Mucosa of descending colon (tissue), 3 donors: ENCODE data around the gene NPHP1. TPM values are rescaled to one million over a fixed set of nuclear protein-coding genes. Genes with fewer than 3 reads are reported as not detected.
"Not testable (repeated sequence)": the region's sequence is repeated elsewhere in the genome, so short reads cannot be mapped to it uniquely, and the experiment has no call there.

Experiments used
- ATAC-seq: fragments of 200-7000 bp; cut with Tn5 transposase; one replicate; pipeline ENCODE4 v1.9.1; 2020; ENCODE audit warnings: mild to moderate bottlenecking, moderate library complexity
- DNase-seq, 3 donors: peaks; one replicate each; pipeline ENCODE4 v3.0.0-alpha.2; 2020
- H3K36me3 ChIP-seq: fragments of 200-600 bp; one replicate; pipeline ENCODE4 v1.8.0; 2021; ENCODE audit warnings: low read depth, mild to moderate bottlenecking
- H3K4me1 ChIP-seq: fragments of 200-600 bp; one replicate; pipeline ENCODE4 v1.8.0; 2021; ENCODE audit warnings: low read depth, mild to moderate bottlenecking
- H3K4me3 ChIP-seq: fragments of 200-600 bp; one replicate; pipeline ENCODE4 v1.8.0; 2021; ENCODE audit warnings: mild to moderate bottlenecking
- H3K9me3 ChIP-seq: fragments of 200-600 bp; one replicate; pipeline ENCODE4 v1.8.0; 2021; ENCODE audit warnings: mild to moderate bottlenecking
- intact Hi-C, 2 donors: fragments of 100-400 bp; cut with DNase I in 1 of 2; cut with micrococcal nuclease in 1 of 2; formaldehyde crosslinking; loops; one replicate each; pipeline versions ENCODE4 v1.11.0 to v1.11.1; 2022; cut with DNase I, micrococcal nuclease
- long read RNA-seq, 2 donors: library from polyadenylated mRNA; unstranded; transcript quantifications; one replicate each; pipeline ENCODE4 v2.0.0, GENCODE V29; 2019 to 2021
- total RNA-seq, 3 donors: library from RNA; stranded (reverse); fragmentation: NEBNext Ultra II Directional in 2 of 3; extraction: Animal tissue kit (Norgen Biotek cat#: 25700) in 2 of 3; gene quantifications; one replicate each; pipeline versions ENCODE4 v1.2.1 to v1.2.4, GENCODE V29; 2021 to 2023
- TF ChIP-seq, protein P1 (sequence below): fragments of 200-600 bp; IDR thresholded peaks from one replicate; pipeline ENCODE4 v1.8.0; 2022; ENCODE audit warnings: antibody characterized with exemption, mild to moderate bottlenecking
- donor health status: DM: no; HTN: no; CAD: no; lungs with moderate emphysema.
- donor health status: DM: no; HTN: no; CAD: no.
- donor health status: DM: no; HTN: yes; CAD: no.

NPHP1 gene
- total RNA-seq = 1 to 10 TPM; 1.1 to 6.4 (median 1.5) TPM
- long read RNA-seq, donor 1, partial matches to known transcripts = 1 of 13 reads
- long read RNA-seq, donor 1, other reads (novel, unspliced or antisense) = 8 of 13 reads
- long read RNA-seq, donor 2, partial matches to known transcripts = 0 of 1 reads
- long read RNA-seq, donor 2, other reads (novel, unspliced or antisense) = 1 of 1 reads

DNA sequence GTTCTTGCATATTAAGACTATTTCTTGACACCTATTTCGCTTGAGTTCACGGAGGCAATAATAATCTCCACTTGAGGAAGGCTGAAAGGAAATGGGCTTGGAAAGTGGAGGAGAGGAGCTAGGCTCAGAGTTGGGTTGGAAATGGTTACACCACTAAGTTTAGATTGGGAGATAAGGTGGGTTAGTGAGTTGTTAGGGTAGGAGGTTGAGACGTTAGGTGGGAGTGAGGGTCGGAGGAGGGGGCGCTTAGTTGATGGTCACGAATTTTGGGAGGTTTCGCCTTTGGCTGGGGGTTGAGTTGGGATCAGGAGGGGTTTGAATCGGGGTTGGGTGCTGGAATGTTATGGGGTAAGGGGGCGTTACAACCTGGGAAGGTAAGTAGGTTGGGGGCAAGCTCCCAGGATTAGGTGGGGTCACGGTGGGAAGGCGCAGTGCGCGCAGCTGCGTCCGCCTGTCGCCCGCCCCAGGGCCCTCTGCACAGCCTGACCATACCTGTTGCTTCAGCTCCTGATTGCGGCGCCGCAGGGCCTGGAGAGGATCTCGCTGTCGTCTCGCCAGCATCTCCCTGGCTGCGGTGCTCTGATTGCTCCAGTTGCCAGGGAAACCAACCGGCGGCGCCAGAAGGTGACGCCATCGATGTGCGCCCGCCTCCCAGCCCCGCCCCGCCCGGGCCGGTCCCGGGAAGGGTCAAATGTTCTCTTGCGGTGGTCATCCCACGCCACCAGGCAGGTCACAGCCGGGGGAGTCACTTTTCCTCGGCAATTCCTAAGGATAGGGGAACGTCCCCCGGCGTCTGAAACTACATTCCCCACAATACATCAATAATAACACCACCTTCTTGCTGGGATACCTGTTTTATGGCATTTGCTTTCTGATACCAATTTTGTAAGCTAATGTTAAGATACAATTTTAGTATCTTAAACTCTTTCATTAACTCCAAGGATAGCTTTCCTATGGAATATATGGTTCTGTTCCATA, at the start of gene NPHP1:
TSS of gene NPHP1 (minus strand) at position 606 of the 978 bp plus-strand sequence. CDS start at position 561, 45 bp downstream.
- ATAC-seq (peak; percentile 100), DNase-seq (peak; percentile 88 to 91 (median 90))
- Histone ChIP-seq H3K9me3 (no peaks in the 10 kb centered on the region), H3K4me1 (no peaks in the 10 kb centered on the region), H3K4me3 (peak within 1 kb of the TSS; percentile 14), H3K36me3 (no peaks in the 10 kb centered on the region)
- TF ChIP-seq, protein P1, sequence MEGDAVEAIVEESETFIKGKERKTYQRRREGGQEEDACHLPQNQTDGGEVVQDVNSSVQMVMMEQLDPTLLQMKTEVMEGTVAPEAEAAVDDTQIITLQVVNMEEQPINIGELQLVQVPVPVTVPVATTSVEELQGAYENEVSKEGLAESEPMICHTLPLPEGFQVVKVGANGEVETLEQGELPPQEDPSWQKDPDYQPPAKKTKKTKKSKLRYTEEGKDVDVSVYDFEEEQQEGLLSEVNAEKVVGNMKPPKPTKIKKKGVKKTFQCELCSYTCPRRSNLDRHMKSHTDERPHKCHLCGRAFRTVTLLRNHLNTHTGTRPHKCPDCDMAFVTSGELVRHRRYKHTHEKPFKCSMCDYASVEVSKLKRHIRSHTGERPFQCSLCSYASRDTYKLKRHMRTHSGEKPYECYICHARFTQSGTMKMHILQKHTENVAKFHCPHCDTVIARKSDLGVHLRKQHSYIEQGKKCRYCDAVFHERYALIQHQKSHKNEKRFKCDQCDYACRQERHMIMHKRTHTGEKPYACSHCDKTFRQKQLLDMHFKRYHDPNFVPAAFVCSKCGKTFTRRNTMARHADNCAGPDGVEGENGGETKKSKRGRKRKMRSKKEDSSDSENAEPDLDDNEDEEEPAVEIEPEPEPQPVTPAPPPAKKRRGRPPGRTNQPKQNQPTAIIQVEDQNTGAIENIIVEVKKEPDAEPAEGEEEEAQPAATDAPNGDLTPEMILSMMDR = no peak
- intact Hi-C loops = no loop called here

DNA sequence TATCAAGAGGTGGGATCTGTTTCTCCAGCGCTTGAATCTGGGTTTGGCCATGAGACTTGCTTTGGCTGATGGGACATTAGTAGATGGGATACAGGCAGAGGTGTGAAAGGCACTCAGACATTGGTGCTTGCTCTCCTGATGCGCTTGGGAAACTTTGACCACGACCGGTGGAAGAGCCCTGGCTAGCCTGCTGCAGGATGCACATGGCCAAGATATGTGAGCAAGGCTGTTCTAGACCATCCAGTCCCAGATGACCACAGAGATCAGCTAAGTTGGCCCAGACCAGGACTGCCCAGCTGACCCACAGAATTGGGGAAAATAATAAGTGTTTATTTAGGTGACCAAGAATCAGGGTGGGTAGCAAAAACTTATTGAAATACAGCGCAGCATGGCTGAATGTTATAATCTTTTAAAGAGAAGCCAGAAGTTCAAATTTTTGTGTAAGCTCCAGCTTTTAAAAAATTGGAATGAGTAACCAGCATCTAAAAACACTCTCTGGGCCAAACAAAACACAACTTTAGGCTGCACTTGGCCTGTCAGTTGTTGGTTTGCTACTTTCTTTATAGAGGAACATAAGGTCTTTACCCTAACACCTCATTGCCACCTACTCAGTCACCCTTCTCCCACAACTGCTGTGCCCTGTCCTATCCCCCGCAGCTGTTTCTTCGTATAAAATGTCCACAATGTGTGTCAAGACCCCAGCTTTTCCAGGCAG, 43.4 kb upstream of the NPHP1 start:
- intact Hi-C loops, H3K4me3 ChIP-seq, H3K36me3 ChIP-seq, H3K4me1 ChIP-seq, H3K9me3 ChIP-seq, ATAC-seq, DNase-seq: not testable (repeated sequence)

DNA sequence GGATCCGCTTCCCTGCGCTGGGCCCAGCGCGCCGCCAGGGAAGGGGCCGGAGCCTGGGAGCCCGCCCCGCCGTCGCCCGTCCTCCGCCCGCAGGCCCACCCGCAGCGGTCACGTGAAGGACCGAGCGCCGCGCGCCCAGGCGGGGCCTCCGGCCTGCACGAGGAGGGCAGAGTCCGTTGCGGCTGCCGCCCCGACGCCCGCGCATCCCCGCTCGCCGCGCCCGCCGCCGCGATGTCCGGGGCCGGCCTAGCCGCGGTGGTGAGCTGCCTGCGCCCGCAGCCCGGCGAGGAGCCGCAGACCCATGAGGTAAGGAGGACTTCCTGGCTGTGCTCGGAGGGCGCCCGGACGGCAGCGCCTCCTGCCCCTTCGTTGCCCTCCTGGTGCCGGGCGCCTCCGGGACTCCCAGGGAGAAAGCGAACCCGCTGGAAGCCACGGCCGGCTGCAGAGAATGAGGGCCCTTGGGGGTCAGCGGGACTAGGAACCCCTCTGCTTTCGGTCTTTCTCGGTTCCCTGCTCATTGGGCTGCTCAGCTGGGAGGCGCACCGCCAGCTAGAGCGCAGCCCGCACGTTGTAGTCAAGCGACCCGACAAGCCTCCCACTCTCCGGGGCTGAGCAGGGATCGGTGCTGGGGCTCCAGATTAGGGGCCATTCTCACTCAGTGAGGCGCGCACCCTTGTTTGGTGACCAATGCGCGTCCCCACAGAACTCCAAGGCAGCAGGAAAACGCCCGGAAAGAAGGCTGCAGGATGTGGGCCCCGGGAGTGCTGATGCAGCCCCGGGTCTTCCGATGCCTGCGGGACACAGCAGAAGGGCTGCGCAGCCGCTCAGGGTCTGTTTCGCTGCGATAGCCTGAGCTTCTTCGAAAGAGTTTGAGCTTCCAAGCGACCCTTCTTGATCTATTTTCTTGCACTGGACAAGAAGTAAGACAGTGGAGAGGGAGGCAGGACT, 40.9 kb upstream of the NPHP1 start:
- H3K9me3 ChIP-seq, H3K4me3 ChIP-seq, H3K36me3 ChIP-seq, DNase-seq, intact Hi-C loops, H3K4me1 ChIP-seq: not testable (repeated sequence)
- peak; percentile 71 for ATAC-seq

DNA sequence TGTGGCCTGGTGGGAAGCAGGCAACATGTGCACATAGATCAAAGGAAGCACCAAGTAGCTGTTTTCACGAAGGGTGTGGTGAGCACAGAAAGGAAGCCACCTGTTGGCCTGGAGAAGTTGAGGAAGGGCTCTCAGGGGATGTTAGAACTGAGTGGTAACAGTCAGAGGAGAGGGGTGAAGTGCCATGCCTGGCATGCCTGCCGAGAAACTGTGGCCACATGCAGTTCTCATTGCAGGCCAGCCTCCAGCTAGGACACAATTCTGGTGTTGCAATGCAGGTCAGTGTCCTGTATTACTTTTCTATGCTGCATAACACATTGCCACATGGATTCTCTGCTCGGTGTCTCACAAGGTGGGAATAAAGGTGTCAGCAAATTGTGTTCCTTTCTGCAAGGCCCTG, 38.5 kb upstream of the NPHP1 start:
- H3K4me1 ChIP-seq, H3K36me3 ChIP-seq, H3K4me3 ChIP-seq, DNase-seq, ATAC-seq, H3K9me3 ChIP-seq, intact Hi-C loops: not testable (repeated sequence)

DNA sequence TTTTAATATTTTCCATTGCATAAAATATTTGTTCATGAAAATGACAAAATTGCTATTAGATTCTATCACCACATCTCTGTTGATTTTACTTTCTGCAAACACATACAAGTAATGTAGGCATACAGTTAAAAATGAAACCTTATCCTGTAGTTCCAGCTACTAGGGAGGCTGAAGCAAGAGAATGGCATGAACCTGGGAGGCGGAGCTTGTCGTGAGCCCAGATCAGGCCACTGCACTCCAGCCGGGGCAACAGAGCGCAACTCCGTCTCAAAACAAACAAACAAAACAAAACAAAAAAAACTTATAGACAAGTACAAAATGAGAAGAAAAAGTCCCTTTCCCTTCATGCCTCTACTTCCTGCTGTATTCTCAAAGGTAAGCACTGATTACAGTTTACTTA, 29.7 kb upstream of the NPHP1 start:
- intact Hi-C loops, H3K4me1 ChIP-seq, H3K36me3 ChIP-seq, H3K9me3 ChIP-seq, DNase-seq, ATAC-seq, H3K4me3 ChIP-seq: not testable (repeated sequence)

DNA sequence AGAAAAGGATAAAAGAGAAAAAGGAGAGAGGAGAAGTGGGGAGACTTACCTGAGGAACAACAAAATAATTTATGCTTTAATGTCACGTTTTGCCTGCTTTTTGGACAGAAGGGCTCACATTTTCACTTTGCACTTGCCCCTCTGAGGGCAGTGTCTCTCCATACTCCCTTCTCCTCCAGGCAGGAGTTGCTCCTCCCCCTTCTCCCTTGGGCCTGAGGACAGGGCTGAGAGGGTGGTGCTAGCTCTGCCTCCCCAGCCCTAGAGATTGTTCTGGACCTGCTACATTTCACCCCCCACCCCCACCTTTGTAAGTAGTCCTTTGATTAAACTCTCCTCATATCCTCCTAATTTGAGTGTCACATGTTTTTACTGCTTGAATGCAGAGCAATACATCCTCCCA, 25.1 kb upstream of the NPHP1 start:
- H3K4me1 ChIP-seq, H3K4me3 ChIP-seq, H3K9me3 ChIP-seq, ATAC-seq, intact Hi-C loops, DNase-seq, H3K36me3 ChIP-seq: not testable (repeated sequence)

DNA sequence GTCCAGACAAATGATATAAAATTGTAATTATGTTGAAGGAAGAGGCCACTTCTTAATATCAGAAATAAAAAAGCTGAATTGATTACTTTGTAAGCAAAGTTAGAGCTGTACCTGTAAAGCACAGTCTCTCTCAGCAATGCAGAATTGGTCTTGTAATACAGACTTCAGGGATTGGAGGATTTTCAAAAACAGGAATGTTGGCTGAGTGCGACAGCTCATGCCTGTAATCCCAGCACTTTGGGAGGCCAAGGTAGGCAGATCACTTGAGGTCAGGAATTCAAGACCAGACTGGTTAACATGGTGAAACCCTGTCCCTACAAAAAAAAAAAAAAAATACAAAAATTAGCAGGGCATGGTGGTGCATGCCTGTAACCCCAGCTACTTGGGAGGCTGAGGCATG, 17.8 kb upstream of the NPHP1 start:
- DNase-seq, H3K9me3 ChIP-seq, H3K36me3 ChIP-seq, H3K4me3 ChIP-seq, H3K4me1 ChIP-seq, ATAC-seq, intact Hi-C loops: not testable (repeated sequence)

DNA sequence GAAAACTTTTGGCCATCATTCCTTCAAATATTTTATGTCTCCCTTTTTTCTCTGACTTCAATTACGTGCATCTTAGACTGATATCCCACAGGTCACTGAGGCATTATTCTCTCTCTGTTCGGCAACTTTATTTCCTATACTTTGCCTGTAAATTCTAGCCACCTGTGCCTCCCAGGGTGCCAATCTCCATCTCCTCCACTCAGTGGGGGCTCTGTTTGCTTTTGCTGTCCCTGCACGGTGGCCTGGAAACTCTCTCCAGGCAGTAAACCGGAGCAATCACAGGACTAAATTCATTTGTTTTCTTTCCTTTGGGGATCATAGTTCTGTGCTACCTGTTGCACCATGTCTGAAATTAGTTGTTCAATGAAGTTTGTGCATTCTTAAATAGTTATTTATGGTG, 17.1 kb upstream of the NPHP1 start:
- intact Hi-C loops = no loop called here
- no peaks in the 10 kb centered on the region for H3K36me3 ChIP-seq
- ATAC-seq (no peak), DNase-seq (no peak)
- H3K4me3 ChIP-seq = no peak overlapping the region
- no peaks in the 10 kb centered on the region for H3K9me3 ChIP-seq
- TF ChIP-seq, protein P1 = no peak
- H3K4me1 ChIP-seq = no peaks in the 10 kb centered on the region
